GM19455 (cell line): Measurements from ENCODE around the gene NFE2L2.
"Not testable (repeated sequence)": the region's sequence is repeated elsewhere in the genome, so short reads cannot be mapped to it uniquely, and the experiment has no call there.

Experiments used
- ATAC-seq: cut with Tn5 transposase; IDR thresholded peaks from one replicate; pipeline ENCODE4 v1.9.1; 2021; ENCODE audit not compliant: unreplicated experiment

Gene NFE2L2

DNA sequence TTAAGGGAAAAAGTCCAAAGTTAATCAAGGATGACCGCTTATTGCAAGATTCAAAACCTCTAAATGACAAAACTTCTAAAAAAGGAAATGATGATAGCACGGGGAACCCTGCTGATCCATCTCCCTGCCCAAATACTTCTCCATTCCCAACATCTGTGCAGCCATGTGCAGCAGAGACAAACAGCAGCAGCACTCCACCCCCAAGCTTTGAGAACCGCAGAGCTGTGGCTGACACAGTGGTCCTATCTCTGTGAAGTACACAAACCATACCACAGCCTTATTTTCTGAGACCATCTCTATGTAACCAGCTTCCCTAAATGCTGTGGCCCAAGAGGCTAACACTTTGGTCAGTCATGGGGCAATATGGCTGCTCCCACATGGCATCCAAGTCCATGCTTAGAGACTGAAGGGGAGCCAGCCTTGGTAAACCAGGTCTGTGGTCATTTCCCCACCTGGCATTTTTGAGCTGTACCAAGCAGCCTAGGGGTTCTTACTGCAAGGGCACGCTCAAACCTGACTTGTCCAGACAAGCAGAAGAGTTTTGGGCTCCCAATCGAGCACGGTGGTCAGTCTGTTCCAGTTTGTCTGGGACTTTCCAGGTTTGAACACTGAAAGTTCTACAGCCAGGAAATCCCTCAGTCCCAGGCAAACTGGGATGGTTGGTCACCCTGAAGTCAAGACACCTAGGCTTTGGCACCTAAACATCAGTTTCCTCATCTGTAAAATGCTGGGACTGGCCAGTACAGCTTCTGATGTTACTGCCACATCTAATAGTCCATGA, 17.1 kb upstream of the NFE2L2 start:
- no peak for ATAC-seq

DNA sequence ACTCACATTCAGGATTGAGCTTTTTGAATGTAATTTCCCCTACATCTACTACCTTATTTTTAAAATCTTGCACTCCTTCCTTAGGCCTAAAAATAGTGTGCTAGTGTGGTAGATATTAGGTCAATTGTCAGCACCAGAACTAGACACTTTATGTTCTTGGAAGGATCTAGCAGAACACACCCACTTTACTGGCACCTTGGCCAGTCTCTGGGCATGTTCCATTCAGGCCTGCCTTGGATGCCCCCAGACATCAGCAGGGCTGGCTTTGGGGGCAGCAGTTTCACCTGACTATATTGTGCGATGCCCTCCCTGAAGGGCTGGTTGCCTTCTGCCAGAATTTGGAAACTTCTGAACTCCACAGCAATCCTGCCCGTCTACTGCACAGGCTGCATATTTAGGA, 15.3 kb upstream of the NFE2L2 start:
- no peak for ATAC-seq

DNA sequence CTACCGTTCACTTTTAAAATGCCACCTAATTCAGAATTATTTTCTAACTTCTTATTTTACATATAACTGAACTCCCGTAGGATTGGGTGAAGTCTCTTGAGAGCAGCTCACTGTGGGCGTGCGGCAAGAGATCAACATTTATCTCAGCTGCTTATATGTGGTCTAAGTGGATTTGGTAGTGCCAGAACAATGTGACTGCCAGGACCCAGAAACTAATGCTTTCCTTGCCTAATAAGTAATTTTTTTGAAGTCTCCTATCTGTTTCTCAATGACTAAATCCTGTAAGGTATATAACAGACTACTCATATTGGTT, 11.2 kb upstream of the NFE2L2 start:
- ATAC-seq = no peak

DNA sequence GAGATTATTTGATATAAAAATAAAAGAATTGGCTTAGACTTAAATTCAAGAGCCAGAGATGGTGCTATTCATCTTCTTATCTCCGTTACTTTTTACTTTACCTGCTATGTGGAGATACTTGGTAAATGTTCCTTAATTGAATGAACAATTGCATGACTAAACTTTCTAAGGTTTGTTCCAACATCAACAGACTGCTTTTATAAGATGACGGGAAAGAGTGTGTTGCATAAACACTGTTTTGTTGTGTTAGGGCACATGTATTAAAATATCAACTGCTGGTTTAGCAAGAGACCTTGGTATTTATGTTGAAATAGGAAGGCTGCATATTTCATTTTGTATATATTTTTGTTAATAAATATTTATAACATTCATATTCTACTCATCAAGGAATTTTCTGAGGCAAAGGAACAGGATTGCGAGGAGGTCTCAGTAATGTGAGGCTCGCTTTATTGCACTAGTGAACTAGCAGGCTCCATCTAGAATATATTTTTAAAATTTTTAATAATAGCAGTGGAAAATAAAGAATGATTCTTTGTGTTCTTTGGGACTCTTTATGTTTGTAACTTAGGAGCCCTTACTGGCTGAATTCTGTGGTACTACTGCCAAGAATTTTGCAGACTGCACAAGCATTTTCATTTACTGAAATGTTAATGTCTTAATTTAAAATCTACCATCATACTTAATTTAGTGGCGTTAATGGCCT, 10.7 kb upstream of the NFE2L2 start:
- no peak for ATAC-seq

DNA sequence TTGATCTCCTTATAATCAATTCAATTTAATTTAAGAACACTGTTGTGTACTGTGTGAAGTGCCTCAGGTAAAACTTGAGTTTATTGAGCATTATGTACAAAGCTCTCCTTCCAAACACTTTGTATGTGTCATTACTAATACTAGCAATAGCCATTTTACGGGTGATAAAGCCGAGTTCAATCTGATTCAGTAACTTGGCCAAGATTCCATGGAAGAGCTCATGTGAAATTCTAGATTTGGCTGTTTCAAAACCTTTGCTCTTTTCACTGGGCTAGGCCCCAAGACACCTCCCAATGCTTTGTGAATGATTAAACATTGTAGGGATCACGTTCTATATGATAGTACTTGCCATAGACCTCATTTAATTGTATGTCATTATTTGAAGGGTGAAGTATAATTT, 8.9 kb upstream of the NFE2L2 start:
- ATAC-seq = no peak

DNA sequence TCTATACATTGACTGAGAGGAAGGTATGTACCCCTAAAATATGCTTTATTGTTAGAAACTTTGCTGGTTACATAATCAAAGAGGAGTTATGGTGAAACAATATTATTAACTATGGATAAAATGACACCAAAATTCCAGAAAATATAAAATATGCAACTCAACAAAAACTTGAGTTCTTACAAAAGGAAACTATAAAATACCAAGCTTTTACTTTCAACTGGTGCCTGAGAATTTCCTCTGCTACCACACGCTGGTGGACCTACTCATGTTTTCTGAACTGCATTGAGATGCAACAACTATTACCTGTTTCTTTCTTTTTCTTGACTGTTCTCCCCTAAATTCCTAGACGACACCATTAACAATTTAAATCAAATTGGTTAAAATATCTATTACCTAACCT, 8.2 kb upstream of the NFE2L2 start:
- ATAC-seq = no peak

DNA sequence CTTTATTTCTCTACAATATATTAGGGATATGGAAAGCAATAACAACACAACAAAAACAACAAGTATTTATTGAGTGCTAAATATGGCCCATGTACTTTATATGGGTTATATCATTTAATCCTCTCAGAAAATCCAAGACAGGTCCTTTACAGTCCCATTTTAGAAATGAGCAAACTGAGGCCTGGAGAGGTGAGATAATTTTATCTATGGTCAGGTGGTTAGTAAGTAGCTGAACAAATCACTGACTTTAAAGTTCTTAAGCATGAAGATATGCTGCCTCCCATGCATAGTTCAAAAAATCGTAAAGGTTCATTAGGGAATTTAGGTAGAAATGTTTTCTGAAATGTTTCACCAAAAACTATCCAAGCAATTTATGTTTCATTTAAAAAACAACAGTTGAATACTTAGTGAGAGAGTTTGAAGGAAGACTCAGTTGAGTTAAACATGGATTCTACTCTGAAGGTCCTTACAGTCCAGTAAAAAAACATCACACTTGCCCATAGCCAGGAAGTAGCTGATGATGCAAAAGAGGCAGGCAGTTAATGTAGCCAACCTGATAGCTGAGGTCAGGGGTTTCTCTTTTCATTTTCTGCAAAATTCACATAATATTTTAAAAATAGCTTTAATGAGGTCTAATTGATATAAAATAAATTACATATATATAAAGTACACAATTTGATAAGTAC, 7.6 kb upstream of the NFE2L2 start:
- ATAC-seq = no peak

DNA sequence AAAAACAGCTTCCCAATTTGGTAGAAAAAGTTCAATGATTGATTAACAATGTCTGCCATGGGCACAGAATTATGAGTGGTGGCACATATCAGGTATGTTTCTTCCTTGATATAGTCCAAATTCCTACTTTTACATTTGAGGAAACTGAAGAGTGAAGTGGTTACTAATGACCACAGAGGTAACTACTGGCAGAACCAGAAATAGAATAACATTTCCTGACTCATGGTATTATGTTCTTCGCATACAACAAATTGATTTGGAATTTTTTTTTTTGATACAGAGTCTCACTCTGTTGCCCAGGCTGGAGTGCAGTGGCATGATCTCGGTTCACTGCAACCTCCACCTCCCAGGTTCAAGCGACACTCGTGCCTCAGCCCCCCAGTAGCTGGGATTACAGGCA, 6.0 kb upstream of the NFE2L2 start:
- ATAC-seq = no peak

DNA sequence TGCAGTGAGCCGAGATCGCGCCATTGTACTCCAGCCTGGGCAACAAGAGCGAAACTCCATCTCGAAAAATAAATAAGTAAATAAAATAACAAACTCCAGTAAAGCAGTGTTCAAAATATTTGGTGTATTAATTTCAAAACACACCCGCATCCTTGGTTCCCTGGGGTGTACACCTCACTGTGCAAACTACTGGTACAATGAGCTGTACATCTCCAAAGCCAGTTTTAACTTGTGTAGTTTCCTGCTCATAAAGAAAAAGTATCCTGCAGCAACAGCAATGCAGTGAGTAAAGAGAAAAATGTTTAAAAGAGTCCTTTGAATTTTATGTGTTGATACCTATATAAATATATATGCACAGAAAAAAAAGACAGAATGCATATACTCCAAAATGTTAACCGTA, 4.4 kb upstream of the NFE2L2 start:
- ATAC-seq = no peak

DNA sequence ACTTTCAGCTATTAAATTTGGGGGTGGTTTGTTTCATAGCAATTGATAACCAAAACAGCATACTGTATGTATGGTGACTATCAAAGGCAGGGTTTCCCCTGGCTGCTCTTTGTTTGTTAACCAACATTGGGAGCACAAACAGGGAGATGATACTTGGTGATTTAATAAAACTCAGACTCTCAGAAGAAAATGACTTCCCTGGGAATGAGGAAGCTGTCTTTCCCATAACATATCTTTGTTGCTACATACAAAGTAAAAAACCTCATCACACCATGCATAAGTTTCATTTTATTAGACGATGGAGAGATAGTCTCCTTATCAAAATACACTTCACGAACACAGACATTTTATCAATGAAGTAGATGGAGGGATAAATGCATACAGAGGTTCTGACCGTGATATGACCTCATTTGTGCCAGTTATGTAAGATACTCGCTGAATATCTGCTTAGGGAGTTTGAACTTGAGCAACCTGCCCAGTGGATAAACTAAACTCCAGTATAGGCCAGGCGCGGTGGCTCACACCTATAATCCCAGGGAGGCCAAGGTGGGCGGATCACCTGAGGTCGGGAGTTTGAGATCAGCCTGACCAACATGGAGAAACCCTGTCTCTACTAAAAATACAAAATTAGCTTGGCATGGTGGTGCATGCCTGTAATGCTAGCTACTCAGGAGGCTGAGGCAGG, 3.8 kb upstream of the NFE2L2 start:
- no peak for ATAC-seq

DNA sequence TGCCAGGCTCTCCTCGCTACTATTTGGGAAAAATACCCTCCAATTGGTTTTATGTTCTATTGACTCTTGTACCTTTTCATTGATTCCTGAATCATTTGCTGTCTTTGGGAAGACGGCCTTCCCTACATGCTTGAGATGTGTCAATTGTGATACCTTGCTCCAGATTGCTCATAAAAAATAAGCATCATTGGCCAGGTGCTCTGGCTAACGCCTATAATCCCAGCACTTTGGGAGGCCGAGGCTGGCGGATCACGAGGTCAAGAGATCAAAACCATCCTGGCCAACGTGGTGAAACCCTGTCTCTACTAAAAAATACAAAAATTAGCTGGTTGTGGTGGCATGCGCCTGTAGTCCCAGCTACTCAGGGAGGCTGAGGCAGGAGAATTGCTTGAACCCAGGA, 2.4 kb upstream of the NFE2L2 start:
- ATAC-seq = not testable (repeated sequence)

DNA sequence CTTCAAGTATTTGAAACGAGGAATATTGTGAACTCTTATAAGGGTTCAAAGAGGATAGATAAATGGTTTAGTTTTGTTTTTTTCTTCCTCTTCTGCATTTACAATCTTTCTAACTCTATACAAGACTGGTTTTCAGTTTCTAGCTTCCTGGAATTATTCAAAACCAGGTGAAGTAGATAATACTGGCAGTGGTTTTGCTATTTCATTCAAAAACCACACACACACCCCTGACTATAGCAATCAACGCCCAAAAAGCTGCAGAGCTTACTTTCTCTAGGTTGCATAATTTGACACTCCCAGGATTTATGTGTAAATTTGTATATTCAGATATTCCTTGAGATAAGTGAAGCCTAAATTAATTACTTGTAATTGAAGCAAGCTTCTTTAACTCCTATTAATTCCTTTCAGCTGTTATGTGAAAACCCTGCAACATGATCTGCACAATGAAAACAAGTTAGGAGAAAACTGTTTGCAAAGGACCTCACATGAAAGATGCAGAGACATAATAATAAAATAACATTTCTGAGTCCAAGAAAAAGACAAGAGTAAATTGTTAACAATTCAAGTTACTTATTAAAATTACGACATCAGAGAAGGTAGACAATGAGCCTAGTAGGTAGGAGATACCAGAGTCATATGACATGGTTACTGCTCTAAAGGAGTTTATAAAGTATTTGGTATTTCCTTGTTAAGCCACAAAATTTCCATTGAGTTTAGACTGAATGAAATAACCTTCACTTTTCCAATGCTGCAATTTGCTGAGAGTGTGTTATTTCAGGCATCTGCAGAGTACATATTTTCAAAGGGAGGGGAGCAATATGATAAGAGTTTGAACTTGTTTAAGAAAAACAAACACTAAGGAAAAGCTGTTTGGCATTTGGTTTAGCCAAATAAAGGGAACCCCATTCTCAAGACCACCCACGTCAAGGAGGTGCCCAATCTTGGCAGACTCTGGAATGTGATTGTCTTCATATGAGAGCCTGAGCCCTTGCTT, 1.6 kb upstream of the NFE2L2 start:
- no peak for ATAC-seq

DNA sequence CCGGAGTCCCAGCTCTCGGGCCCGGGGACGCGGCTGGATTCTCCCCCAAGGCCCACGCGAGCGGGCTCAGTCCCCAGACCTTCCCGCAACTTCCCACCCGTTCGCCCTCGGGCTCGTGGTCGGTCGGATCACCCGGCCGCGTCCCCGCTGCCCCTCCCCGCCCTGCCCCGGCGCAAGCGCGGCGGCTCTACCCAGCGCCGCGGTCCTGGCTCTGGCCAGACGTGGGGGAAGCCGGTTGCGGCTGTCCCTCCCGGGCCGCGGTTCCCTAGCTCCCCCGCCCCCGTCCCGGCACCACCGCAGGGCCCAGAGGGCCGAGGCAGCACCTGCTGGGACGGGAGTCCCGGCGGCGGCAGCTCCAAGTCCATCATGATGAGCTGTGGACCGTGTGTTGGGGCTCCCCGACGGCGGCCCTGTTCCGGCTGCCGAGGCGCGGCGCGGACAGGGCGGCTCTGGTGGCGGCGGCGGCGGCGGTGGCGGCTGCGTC, 276 bp downstream of the NFE2L2 start:
- ATAC-seq = peak; percentile 25

DNA sequence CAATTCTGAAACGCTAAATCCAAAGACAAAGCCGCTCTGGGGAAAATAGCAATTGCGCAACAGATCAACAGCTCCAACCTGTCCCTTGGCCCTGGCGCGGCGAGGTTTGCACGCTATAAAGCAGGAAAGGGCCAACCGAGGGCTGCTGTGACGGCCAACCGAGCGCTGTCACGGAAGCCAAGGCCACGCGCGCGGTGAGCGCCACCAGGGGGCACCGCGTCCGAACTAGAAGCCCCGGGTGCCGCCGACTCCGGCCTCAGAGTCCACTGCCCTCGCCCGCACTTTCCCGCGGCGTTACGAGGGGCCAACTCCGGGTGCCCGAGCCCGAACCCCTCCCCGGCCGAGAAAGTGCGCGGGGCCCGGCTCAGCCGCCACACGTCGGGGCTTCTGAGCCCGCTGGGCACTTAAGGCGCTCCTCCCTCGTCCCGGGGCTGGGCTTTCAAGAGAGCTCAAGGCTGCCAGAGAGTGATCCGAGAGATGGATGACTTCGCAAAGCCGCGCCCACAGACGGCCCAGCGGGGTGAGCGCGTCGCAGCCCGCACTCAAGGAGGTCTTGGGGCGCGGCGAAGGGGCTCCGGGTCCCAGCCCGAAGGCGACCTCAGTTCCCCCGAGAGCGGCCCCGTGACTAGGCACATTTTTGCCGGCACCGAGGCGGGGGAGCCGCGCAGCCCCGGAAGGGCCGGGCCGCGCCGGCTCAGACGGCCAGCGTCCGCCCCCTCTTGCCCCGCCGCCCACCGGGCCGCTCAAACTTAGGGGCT, 897 bp downstream of the NFE2L2 start:
- peak; percentile 52 for ATAC-seq

DNA sequence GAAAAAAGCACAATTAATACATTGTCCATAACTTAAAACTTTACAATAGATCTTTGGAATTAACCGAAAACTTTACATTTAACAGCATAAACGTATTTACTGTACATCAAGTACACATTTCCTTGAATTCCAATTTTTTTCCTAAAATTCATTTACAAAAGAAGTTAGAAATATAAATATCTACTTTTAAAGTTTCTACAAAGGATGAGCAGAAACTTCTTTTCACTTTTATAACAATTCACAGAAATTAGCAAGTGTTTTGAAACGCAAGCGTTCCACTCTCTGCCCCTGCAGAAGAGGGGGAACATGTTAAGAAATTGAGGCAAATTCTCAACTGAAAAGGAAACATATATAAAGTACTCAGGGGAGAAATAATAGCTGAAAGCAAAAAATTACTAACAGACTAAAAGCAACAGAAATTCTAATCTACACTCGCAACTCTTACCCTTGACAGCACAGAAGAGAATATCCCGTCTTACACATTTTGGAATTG, 1.5 kb downstream of the NFE2L2 start:
- no peak for ATAC-seq

DNA sequence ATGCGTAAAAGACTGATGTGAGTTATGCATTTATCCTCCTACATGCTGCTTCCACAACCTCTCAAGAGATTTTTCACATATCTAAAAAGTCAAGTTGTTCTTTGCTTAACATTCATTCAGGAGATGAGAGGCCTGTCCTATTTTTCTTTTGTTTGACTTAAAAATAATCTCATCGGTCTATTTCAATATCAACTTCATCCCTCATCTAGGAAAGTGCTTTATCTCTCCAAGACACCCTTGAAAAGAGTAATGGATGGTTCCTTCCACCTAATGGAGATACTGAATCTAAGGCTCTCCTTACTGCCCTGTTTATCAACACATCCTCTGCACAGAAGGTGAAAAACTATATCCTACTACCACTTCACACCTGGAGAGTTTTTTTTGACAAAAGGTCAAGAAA, 2.4 kb downstream of the NFE2L2 start:
- ATAC-seq = no peak

DNA sequence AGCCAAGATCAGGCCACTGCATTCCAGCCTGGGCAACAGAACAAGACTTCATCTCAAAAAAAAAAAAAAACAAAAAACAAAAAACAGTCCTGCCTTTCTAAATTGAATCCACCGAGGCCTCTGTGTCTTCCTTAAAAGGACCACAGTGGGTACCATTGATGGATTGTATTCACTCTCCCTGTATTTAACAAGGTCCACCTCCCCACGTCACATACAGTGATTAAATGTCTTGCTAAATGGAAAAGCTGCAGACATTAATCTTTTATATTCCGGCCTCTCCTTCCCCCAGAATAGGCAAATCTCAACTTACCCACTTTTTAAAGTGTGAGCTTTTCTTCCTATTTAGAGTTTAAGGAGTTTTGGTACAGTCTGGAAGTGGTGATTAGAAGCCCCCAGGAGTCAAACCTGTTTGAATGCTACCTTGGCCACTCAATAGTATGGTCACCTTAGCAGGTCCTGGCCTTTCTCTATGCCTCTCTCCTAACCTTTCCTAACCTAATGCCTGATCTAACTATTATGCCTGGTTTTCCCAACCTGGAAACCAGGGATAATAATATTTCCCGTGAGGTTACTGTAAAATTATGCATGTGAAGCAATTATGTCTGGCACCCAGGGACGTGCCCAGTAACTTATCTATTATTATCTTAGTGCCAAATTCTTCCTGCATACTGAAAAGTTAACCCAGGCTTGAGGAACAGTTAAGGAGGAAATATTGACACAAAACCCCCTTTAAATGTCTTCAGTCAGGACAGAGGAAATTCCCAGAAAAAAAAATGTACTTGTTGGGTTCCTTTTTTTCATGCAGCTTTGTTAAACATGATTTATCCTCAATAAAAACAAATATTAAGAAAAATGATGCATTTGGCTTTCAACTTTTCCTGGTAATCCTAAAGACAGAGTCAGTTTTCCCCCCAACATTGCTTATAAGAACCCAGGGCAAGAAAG, 3.1 kb downstream of the NFE2L2 start:
- ATAC-seq = no peak

DNA sequence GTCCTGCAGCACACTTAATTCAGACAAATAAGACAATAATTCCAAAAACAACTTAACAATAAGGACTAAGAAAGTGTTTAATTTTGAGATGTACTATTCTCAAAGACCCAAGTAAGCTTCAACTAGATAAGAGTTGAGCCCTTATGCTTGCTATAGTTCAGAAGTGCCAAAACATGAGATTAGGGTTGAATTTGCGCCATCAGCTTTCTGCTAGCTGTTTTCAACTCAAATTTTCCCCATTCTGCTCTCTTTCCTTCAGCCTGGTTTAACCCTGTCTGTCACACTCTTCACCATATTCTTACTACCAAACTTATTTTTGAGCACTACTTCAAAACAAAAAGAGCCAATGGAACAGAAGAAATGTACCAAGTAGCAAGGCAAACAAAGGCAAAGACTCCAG, 4.1 kb downstream of the NFE2L2 start:
- no peak for ATAC-seq
